Mucosa of descending colon (tissue), 3 donors: ENCODE measurements around the gene GJB4. TPM values are rescaled to one million over a fixed set of nuclear protein-coding genes. Genes with fewer than 3 reads are reported as not detected.
A peak's percentile ranks its signal among the peaks of the same experiment; 100 is the strongest.

Experiments
- ATAC-seq: fragments of 200-7000 bp; cut with Tn5 transposase; one replicate; pipeline ENCODE4 v1.9.1; 2020; ENCODE audit warnings: mild to moderate bottlenecking, moderate library complexity
- DNase-seq, 3 donors: peaks; one replicate each; pipeline ENCODE4 v3.0.0-alpha.2; 2020
- H3K36me3 ChIP-seq: fragments of 200-600 bp; one replicate; pipeline ENCODE4 v1.8.0; 2021; ENCODE audit warnings: low read depth, mild to moderate bottlenecking
- H3K4me1 ChIP-seq: fragments of 200-600 bp; one replicate; pipeline ENCODE4 v1.8.0; 2021; ENCODE audit warnings: low read depth, mild to moderate bottlenecking
- H3K4me3 ChIP-seq: fragments of 200-600 bp; one replicate; pipeline ENCODE4 v1.8.0; 2021; ENCODE audit warnings: mild to moderate bottlenecking
- H3K9me3 ChIP-seq: fragments of 200-600 bp; one replicate; pipeline ENCODE4 v1.8.0; 2021; ENCODE audit warnings: mild to moderate bottlenecking
- intact Hi-C, 2 donors: fragments of 100-400 bp; cut with DNase I in 1 of 2; cut with micrococcal nuclease in 1 of 2; formaldehyde crosslinking; loops; one replicate each; pipeline versions ENCODE4 v1.11.0 to v1.11.1; 2022; cut with DNase I, micrococcal nuclease
- total RNA-seq, 3 donors: library from RNA; stranded (reverse); fragmentation: NEBNext Ultra II Directional in 2 of 3; extraction: Animal tissue kit (Norgen Biotek cat#: 25700) in 2 of 3; gene quantifications; one replicate each; pipeline versions ENCODE4 v1.2.1 to v1.2.4, GENCODE V29; 2021 to 2023
- TF ChIP-seq, protein P1 (sequence below): fragments of 200-600 bp; IDR thresholded peaks from one replicate; pipeline ENCODE4 v1.8.0; 2022; ENCODE audit warnings: antibody characterized with exemption, mild to moderate bottlenecking
- donor health status: DM: no; HTN: no; CAD: no; lungs with moderate emphysema.
- donor health status: DM: no; HTN: no; CAD: no.
- donor health status: DM: no; HTN: yes; CAD: no.

GJB4 gene
- total RNA-seq, 3 donors from 2014 or later = not detected

DNA sequence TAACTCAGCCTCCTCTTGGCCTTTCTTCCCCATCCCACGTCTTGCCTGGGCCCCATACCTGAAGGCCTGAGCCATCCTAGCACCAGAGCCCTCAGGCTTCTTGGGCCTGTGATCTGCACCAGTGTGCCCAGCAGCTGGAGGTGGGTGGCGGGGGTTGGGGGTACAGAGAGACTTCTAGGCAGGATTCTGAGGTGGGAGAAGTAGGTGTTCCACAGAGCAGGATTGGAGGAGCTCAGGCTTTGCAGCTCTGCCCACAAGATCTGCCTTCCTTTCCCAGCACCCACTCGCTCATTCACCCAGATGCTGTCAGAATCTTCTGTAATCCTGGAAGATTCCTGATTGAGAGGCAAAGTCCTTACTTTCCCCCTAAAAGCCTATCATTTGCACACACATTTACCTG lies 14.7 kb upstream of the GJB4 start:
- ATAC-seq = no peak
- no peak overlapping the region for H3K4me3 ChIP-seq
- TF ChIP-seq, protein P1, sequence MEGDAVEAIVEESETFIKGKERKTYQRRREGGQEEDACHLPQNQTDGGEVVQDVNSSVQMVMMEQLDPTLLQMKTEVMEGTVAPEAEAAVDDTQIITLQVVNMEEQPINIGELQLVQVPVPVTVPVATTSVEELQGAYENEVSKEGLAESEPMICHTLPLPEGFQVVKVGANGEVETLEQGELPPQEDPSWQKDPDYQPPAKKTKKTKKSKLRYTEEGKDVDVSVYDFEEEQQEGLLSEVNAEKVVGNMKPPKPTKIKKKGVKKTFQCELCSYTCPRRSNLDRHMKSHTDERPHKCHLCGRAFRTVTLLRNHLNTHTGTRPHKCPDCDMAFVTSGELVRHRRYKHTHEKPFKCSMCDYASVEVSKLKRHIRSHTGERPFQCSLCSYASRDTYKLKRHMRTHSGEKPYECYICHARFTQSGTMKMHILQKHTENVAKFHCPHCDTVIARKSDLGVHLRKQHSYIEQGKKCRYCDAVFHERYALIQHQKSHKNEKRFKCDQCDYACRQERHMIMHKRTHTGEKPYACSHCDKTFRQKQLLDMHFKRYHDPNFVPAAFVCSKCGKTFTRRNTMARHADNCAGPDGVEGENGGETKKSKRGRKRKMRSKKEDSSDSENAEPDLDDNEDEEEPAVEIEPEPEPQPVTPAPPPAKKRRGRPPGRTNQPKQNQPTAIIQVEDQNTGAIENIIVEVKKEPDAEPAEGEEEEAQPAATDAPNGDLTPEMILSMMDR = no peak
- intact Hi-C loops = loop anchor here in 1 of 2 donors (5.0 kb wide), 1 partner anchor 1108 kb away; no protein-coding TSS in a partner anchor
- no peaks in the 10 kb centered on the region for H3K36me3 ChIP-seq
- no peak for DNase-seq
- H3K9me3 ChIP-seq = no peaks in the 10 kb centered on the region
- H3K4me1 ChIP-seq = no peaks in the 10 kb centered on the region

DNA sequence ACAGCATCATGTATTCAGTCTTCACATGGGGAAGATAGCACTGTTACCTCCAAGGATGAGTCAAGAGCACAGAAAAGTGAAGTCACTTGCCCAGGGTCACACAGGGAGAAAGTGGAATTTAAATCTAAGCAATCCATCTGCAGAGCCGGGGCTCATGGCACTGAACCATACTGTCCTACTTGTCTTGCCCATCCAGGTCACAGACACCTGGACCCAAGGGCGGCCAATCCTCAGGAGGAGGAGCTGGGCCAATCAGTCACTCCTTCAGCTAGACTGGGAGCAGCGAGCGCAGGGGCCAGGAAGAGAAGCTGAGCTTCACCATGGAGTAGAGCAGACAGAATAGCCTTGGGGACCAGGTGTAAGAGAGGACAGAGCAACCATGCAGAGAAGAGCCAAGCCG lies 13.9 kb upstream of the GJB4 start:
- Histone ChIP-seq H3K4me1 (no peaks in the 10 kb centered on the region), H3K36me3 (no peaks in the 10 kb centered on the region), H3K4me3 (no peak overlapping the region), H3K9me3 (no peaks in the 10 kb centered on the region)
- no peak for DNase-seq
- TF ChIP-seq, protein P1 = no peak
- intact Hi-C loops = loop anchor here in 1 of 2 donors (5.0 kb wide), 1 partner anchor 1108 kb away; no protein-coding TSS in a partner anchor
- no peak for ATAC-seq

DNA sequence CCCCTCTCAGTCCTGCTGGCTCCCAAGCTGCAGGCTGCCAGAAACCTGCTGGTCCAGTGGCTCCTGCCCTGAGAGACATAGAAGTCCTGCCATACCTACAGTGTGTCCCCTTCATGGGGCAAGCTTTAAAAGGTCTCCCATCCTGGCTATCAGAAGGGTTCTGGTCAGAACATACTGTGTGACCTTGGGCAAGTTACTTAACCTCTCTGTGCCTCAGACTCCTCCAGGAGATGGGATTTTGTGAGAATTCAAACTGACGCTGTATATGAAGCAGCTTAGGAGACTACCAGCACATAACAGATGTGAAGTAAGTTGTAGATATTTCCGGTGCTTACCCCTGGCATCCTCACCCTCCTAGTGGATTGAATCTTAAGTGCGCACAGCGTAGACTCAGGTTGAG lies 13.4 kb upstream of the GJB4 start:
- TF ChIP-seq, protein P1 = no peak
- DNase-seq (no peak), ATAC-seq (no peak)
- H3K4me3 ChIP-seq = no peak overlapping the region
- intact Hi-C loops = loop anchor here in 1 of 2 donors (5.0 kb wide), 1 partner anchor 1109 kb away; no protein-coding TSS in a partner anchor
- no peaks in the 10 kb centered on the region for H3K36me3 ChIP-seq
- no peaks in the 10 kb centered on the region for H3K9me3 ChIP-seq
- no peaks in the 10 kb centered on the region for H3K4me1 ChIP-seq

DNA sequence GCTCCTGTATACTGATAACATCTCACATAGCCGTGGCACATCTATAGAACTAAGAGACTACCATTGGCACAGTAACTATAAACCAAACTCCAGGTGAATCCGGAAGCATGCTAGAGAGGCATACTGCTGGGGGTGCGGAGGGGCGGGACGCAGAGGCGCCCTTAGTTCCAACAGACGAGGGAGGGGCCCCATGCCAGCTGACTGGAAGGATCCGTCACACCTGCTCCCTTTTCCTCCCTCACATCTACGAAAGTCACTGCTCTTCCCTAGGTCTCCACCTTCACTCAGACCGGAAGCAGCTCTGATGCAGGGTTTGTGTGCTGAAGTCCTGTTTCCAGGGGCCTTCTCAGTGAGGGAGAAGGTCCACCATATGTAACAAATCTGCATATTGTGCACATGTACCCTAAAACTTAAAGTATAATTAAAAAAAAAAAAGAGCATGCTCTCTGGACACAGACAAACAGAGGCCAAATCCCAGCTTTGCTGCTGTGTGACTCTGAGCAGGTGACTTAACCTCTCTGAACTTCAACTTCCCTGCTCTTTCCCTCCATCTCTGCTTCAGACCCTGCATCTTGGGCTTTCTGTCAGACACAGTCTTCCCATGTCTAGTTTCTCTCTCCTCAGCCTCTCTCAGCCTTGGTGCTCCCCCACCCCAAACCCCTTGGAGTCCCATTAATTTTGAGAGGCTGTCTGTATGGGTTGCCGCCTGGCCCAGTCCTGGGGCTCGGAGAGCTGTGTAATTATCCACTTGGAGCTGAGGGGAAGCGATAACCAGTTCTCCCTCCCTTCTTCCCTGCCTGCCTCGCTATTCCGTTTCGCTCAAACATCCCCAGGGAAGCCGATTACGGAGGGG lies 12.5 kb upstream of the GJB4 start:
- peak; percentile 48 for ATAC-seq
- Histone ChIP-seq H3K4me1 (no peaks in the 10 kb centered on the region), H3K9me3 (no peaks in the 10 kb centered on the region), H3K4me3 (no peak overlapping the region), H3K36me3 (no peaks in the 10 kb centered on the region)
- intact Hi-C loops = loop anchor here in 1 of 2 donors (5.0 kb wide), 1 partner anchor 1110 kb away; no protein-coding TSS in a partner anchor
- DNase-seq = peak in 1 of 3 donors; percentile 10
- TF ChIP-seq, protein P1 = no peak

DNA sequence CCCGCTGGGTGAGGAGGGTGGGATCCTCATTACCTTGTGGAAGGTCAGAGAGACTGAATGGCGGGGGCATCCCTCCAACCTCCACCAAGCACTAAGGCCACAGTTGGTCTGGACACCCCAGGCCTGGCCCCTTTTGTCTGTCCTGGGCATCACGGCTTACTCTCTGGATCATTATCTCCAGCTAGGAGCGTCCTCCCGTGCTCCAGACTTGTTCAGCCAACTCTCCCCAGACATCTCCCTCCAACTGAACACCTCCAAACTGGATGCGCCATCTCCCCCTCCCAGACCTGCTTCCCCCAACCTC lies 11.9 kb upstream of the GJB4 start:
- no peaks in the 10 kb centered on the region for H3K9me3 ChIP-seq
- H3K36me3 ChIP-seq = no peaks in the 10 kb centered on the region
- TF ChIP-seq, protein P1 = no peak
- no peak overlapping the region for H3K4me3 ChIP-seq
- no peak for ATAC-seq
- no peaks in the 10 kb centered on the region for H3K4me1 ChIP-seq
- DNase-seq = no peak
- intact Hi-C loops = loop anchor here in 1 of 2 donors (5.0 kb wide), 1 partner anchor 1110 kb away; no protein-coding TSS in a partner anchor
